22Rv1 (cell line): ENCODE results near the gene GCHFR.

Experiments used
- CTCF ChIP-seq: fragments of 450-650 bp; IDR thresholded peaks from 2 replicates; pipeline ENCODE4 v1.5.1; 2017; ENCODE audit warnings: mild to moderate bottlenecking
- ZFX ChIP-seq: fragments of 450-650 bp; IDR thresholded peaks from 2 replicates; pipeline ENCODE4 v1.6.1; 2017; ENCODE audit warnings: antibody characterized with exemption, borderline replicate concordance

DNA sequence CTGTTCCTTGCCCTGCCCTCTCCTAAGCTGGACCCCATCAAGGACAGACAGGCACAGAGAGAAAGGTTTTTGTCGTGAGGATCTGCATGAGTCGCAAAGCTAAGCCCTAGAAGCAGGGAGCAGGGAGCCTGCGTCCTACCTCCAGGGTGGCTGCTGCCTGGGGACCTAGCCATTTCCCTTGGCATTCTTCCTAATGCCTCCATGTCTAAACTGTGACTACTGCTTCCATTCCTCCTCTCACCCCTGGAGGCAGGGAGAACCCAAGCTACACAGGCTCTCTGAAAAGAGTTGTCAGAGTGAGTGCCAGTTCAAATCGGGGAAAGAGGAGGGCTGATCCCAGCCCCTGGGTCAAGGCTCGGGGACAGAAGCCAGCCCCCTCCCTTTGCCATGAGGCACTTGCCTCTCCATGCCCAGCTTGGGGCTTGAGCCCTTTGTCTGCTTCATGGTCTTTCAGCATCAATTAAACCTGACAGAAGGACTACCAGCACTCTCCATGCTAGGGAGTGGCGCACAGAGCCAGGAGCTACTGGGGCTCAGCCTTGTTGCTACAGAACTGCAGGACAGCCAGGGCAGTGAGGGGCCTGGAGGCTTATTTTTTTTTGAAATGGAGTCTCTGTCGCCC, 2.4 kb downstream of the GCHFR start:
- no peak for TF ChIP-seq ZFX
- TF ChIP-seq CTCF, result no peak
